H1 (cell line): ENCODE data around the gene OR4K1. TPM values are rescaled to one million over a fixed set of nuclear protein-coding genes. Genes with fewer than 3 reads are reported as not detected.

Source experiments
- CTCF ChIA-PET: fragments of 300-600 bp; sonication (Branson Sonifier 250); formaldehyde crosslinking; loops from one replicate; lab custom pipeline; 2021; ENCODE audit not compliant: partially characterized antibody; lab: Charles Lee
- POLR2A ChIA-PET: fragments of 300-600 bp; sonication (Branson Sonifier 250); formaldehyde crosslinking; loops from one replicate; lab custom pipeline; 2021; ENCODE audit warnings: inconsistent platforms; ENCODE audit not compliant: partially characterized antibody; lab: Charles Lee
- DNase-seq, 2 experiments: peaks; one replicate each; pipeline versions ENCODE4 v3.0.0 to v3.0.0-alpha.2; 2010 to 2022; ENCODE audit warnings: low spot score in 2 of 2, low read depth in 1 of 2, mixed read lengths in 1 of 2
- FAIRE-seq: peaks from 2 replicates; lab custom pipeline; 2011; peaks lifted over from hg19 to GRCh38; lab: Jason Lieb, UNC
- H2AFZ ChIP-seq: 2 replicates; pipeline ENCODE4 v1.8.1; 2012; ENCODE audit warnings: low read length, inconsistent platforms
- H2AK5ac ChIP-seq: 2 replicates; pipeline ENCODE4 v1.6.1; 2013; ENCODE audit warnings: low read depth, low read length
- H2BK120ac ChIP-seq: replicated peaks from 2 replicates; pipeline ENCODE3; 2013; ENCODE audit warnings: low read depth, low read length, inconsistent platforms
- H2BK12ac ChIP-seq: 2 replicates; pipeline ENCODE4 v1.6.1; 2013; ENCODE audit warnings: low read depth, low read length
- H2BK15ac ChIP-seq: 2 replicates; pipeline ENCODE4 v1.6.1; 2013; ENCODE audit warnings: low read length
- H2BK20ac ChIP-seq: 2 replicates; pipeline ENCODE4 v1.6.1; 2013; ENCODE audit warnings: low read length
- H2BK5ac ChIP-seq: 2 replicates; pipeline ENCODE4 v1.6.1; 2013; ENCODE audit warnings: low read depth, low read length
- H3K14ac ChIP-seq: 2 replicates; pipeline ENCODE4 v1.6.1; 2013; ENCODE audit warnings: inconsistent platforms; ENCODE audit not compliant: insufficient read length
- H3K18ac ChIP-seq: 2 replicates; pipeline ENCODE4 v1.6.1; 2013; ENCODE audit warnings: low read length; ENCODE audit errors: extremely low read depth
- H3K23ac ChIP-seq: 2 replicates; pipeline ENCODE4 v1.6.1; 2013; ENCODE audit warnings: inconsistent platforms; ENCODE audit not compliant: insufficient read length
- H3K23me2 ChIP-seq: 2 replicates; pipeline ENCODE4 v1.6.1; 2013; ENCODE audit warnings: low read depth, low read length
- H3K27ac ChIP-seq: 2 replicates; pipeline ENCODE4 v1.6.1; 2011; ENCODE audit warnings: low read depth, low read length, inconsistent platforms
- H3K27me3 ChIP-seq, 4 experiments: replicated peaks in 1 of 4; 1 replicate in 1 of 4; 2 replicates in 3 of 4; pipeline versions ENCODE4 v1.6.1 to v1.8.1; 2011 to 2013; ENCODE audit warnings: low read length in 3 of 4, mild to moderate bottlenecking in 3 of 4, inconsistent platforms in 2 of 4, mixed read lengths in 2 of 4, moderate library complexity in 1 of 4; ENCODE audit not compliant: control insufficient read depth in 3 of 4, insufficient read depth in 3 of 4; ENCODE audit errors: extremely low read depth in 1 of 4
- H3K36me3 ChIP-seq, 4 experiments: 2 replicates each; pipeline versions ENCODE4 v1.6.1 to v1.8.1; 2011 to 2013; ENCODE audit warnings: mild to moderate bottlenecking in 4 of 4, low read length in 3 of 4, moderate library complexity in 2 of 4, control low read depth in 1 of 4, inconsistent platforms in 1 of 4; ENCODE audit not compliant: insufficient read depth in 4 of 4, control insufficient read depth in 2 of 4
- H3K4ac ChIP-seq: replicated peaks from 2 replicates; pipeline ENCODE3; 2013; ENCODE audit warnings: low read length, low read depth, mixed read lengths, inconsistent platforms; ENCODE audit not compliant: insufficient read length
- H3K4me1 ChIP-seq, 4 experiments: replicated peaks in 1 of 4; 1 replicate in 1 of 4; 2 replicates in 3 of 4; pipeline versions ENCODE4 v1.6.1 to v1.8.1; 2011 to 2013; ENCODE audit warnings: low read length in 3 of 4, inconsistent platforms in 2 of 4, mixed read lengths in 1 of 4; ENCODE audit not compliant: insufficient read depth in 4 of 4, control insufficient read depth in 3 of 4
- H3K4me2 ChIP-seq, 2 experiments: 2 replicates each; pipeline versions ENCODE4 v1.6.1 to v1.8.1; 2011 to 2013; ENCODE audit warnings: low read depth in 2 of 2, low read length in 2 of 2, control low read depth in 1 of 2, inconsistent platforms in 1 of 2, mild to moderate bottlenecking in 1 of 2; ENCODE audit not compliant: insufficient read depth in 1 of 2
- H3K4me3 ChIP-seq, 4 experiments: fragments of 200-600, 300-600 bp in 1 of 4; sonication (generic), shearing (Covaris generic), sonication (Bioruptor Twin) in 1 of 4; 2 replicates each; pipeline versions ENCODE4 v1.5.1 to v1.8.1; 2011 to 2016; ENCODE audit warnings: low read length in 4 of 4, low read depth in 3 of 4, control low read depth in 2 of 4, inconsistent platforms in 2 of 4, mild to moderate bottlenecking in 2 of 4, mixed read lengths in 1 of 4, moderate library complexity in 1 of 4; ENCODE audit not compliant: insufficient read depth in 2 of 4; ENCODE audit errors: extremely low read depth in 1 of 4
- H3K56ac ChIP-seq: replicated peaks from 2 replicates; pipeline ENCODE3; 2013; ENCODE audit warnings: low read depth, mild to moderate bottlenecking, mixed read lengths, low read length, inconsistent platforms; ENCODE audit not compliant: insufficient read length
- H3K79me1 ChIP-seq: 2 replicates; pipeline ENCODE4 v1.6.1; 2013; ENCODE audit warnings: low read depth, low read length, control low read depth
- H3K79me2 ChIP-seq, 2 experiments: 2 replicates each; pipeline versions ENCODE4 v1.6.1 to v1.8.1; 2012 to 2013; ENCODE audit warnings: low read length in 2 of 2, mild to moderate bottlenecking in 2 of 2, inconsistent platforms in 1 of 2; ENCODE audit not compliant: insufficient read depth in 2 of 2, control insufficient read depth in 1 of 2
- H3K9ac ChIP-seq, 4 experiments: replicated peaks in 1 of 4; 1 replicate in 1 of 4; 2 replicates in 3 of 4; pipeline versions ENCODE4 v1.6.1 to v1.8.1; 2011 to 2013; ENCODE audit warnings: low read depth in 3 of 4, low read length in 3 of 4, control low read depth in 2 of 4, mild to moderate bottlenecking in 2 of 4, moderate library complexity in 2 of 4, inconsistent platforms in 1 of 4; ENCODE audit errors: extremely low read depth in 1 of 4
- H3K9me3 ChIP-seq, 2 experiments: 2 replicates each; pipeline versions ENCODE4 v1.6.1 to v1.8.1; 2012 to 2013; ENCODE audit warnings: mild to moderate bottlenecking in 2 of 2, moderate library complexity in 2 of 2, control low read depth in 1 of 2, inconsistent platforms in 1 of 2, low read depth in 1 of 2, low read length in 1 of 2, mixed read lengths in 1 of 2; ENCODE audit not compliant: insufficient read depth in 2 of 2
- H4K20me1 ChIP-seq, 2 experiments: replicated peaks in 1 of 2; 2 replicates each; pipeline versions ENCODE3 to v1.8.1; 2011 to 2013; ENCODE audit warnings: inconsistent platforms in 2 of 2, low read length in 2 of 2, mild to moderate bottlenecking in 1 of 2; ENCODE audit not compliant: insufficient read depth in 2 of 2, control insufficient read depth in 1 of 2
- H4K5ac ChIP-seq: 2 replicates; pipeline ENCODE4 v1.6.1; 2013; ENCODE audit warnings: low read length, low read depth, mixed read lengths, inconsistent platforms; ENCODE audit not compliant: insufficient read length
- H4K8ac ChIP-seq: 2 replicates; pipeline ENCODE4 v1.8.0; 2013; ENCODE audit warnings: mild to moderate bottlenecking, moderate library complexity, low read length, inconsistent platforms; ENCODE audit not compliant: insufficient read depth; ENCODE audit errors: extremely low read depth
- H4K91ac ChIP-seq: replicated peaks from 2 replicates; pipeline ENCODE3; 2013; ENCODE audit warnings: low read length, mixed read lengths, inconsistent platforms; ENCODE audit not compliant: insufficient read length
- ASH2L ChIP-seq: fragments of 200-600, 300-600 bp; sonication (generic); IDR thresholded peaks from one replicate; pipeline ENCODE4 v1.7.1; 2017; ENCODE audit warnings: low read length
- ATF3 ChIP-seq: IDR thresholded peaks from 2 replicates; pipeline ENCODE4 v1.6.1; 2011; ENCODE audit warnings: low read depth, mild to moderate bottlenecking, low read length; ENCODE audit not compliant: insufficient read depth
- CEBPB ChIP-seq: IDR thresholded peaks from 2 replicates; pipeline ENCODE4 v1.6.1; 2012; ENCODE audit warnings: low read depth, low read length
- CTBP2 ChIP-seq: IDR thresholded peaks from 2 replicates; pipeline ENCODE4 v1.7.0; 2011; ENCODE audit warnings: borderline replicate concordance, mild to moderate bottlenecking, moderate library complexity, mixed read lengths, low read length; ENCODE audit not compliant: insufficient read depth, insufficient read length
- EP300 ChIP-seq, 2 experiments: IDR thresholded peaks; 1 replicate in 1 of 2; 2 replicates in 1 of 2; pipeline ENCODE4 v1.6.1; 2011 to 2012; ENCODE audit warnings: low read depth in 2 of 2, low read length in 2 of 2, mild to moderate bottlenecking in 2 of 2, borderline replicate concordance in 1 of 2, inconsistent platforms in 1 of 2, moderate library complexity in 1 of 2
- FOSL1 ChIP-seq: IDR thresholded peaks from 2 replicates; pipeline ENCODE4 v1.6.1; 2011; ENCODE audit warnings: mild to moderate bottlenecking, low read depth, low read length, moderate library complexity; ENCODE audit not compliant: insufficient read depth
- JUND ChIP-seq: IDR thresholded peaks from 2 replicates; pipeline ENCODE4 v1.6.1; 2011; ENCODE audit warnings: mild to moderate bottlenecking, improper control_type of control experiment, low read length
- POLR2A ChIP-seq, 2 experiments: IDR thresholded peaks; 1 replicate in 1 of 2; 2 replicates in 1 of 2; pipeline ENCODE4 v1.6.1; 2011; ENCODE audit warnings: low read depth in 2 of 2, low read length in 2 of 2, mild to moderate bottlenecking in 2 of 2; ENCODE audit errors: control extremely low read depth in 1 of 2
- RBBP5 ChIP-seq: IDR thresholded peaks from 2 replicates; pipeline ENCODE4 v1.7.1; 2012; ENCODE audit warnings: low read depth, mild to moderate bottlenecking, inconsistent platforms, low read length, moderate library complexity, borderline replicate concordance
- RFX5 ChIP-seq: IDR thresholded peaks from 2 replicates; pipeline ENCODE4 v1.6.1; 2011; ENCODE audit warnings: low read depth, low read length, improper control_type of control experiment, borderline replicate concordance
- SP1 ChIP-seq: IDR thresholded peaks from 2 replicates; pipeline ENCODE4 v1.6.1; 2011; ENCODE audit warnings: low read depth, low read length
- SP2 ChIP-seq: IDR thresholded peaks from 2 replicates; pipeline ENCODE4 v1.6.1; 2012; ENCODE audit warnings: mild to moderate bottlenecking, low read length, inconsistent platforms
- SP4 ChIP-seq: IDR thresholded peaks from 2 replicates; pipeline ENCODE4 v1.6.1; 2012; ENCODE audit warnings: low read length, inconsistent platforms
- SRF ChIP-seq: IDR thresholded peaks from 2 replicates; pipeline ENCODE4 v1.6.1; 2011; ENCODE audit warnings: mild to moderate bottlenecking, low read depth, low read length, moderate library complexity
- TAF1 ChIP-seq: IDR thresholded peaks from 2 replicates; pipeline ENCODE4 v1.6.1; 2011; ENCODE audit warnings: mild to moderate bottlenecking, low read depth, low read length
- ZNF274 ChIP-seq: IDR thresholded peaks from 2 replicates; pipeline ENCODE4 v1.7.0; 2012; ENCODE audit warnings: low read length, borderline replicate concordance; ENCODE audit errors: extremely low read depth
- WGBS, 2 experiments: shearing (Covaris generic) in 1 of 2; methylation state at CpG; one replicate each; pipeline versions ENCODE4 v1.1.6 to v1.1.7; 2013 to 2015; ENCODE audit warnings: low lambda C conversion rate in 2 of 2, mixed read lengths in 2 of 2, inconsistent platforms in 1 of 2, low coverage in 1 of 2, missing lambda C conversion rate in 1 of 2; ENCODE audit not compliant: insufficient replicate concordance in 2 of 2, insufficient coverage in 1 of 2, insufficient read length in 1 of 2; ENCODE audit errors: extremely low coverage in 1 of 2, missing lambda C conversion rate in 1 of 2; 5-methylcytosine and 5-hydroxymethylcytosine counted together
- polyA plus RNA-seq, 7 experiments: library from polyadenylated mRNA; depleted of rRNA in 3 of 7; stranded (reverse) in 5 of 7; unstranded in 2 of 7; fragments of >200 nt in 5 of 7; fragments of 200-250 nt in 2 of 7; gene quantifications; 1 replicate in 5 of 7; 2 replicates in 1 of 7; 4 replicates in 1 of 7; pipeline versions ENCODE4 v1.2.1 to v1.2.3, GENCODE V29; 2011 to 2013; ENCODE audit warnings: missing spikeins in 2 of 7, mixed read lengths in 2 of 7
- total RNA-seq: library from RNA; stranded (reverse); fragmentation: NEBNext Ultra II Directional; extraction: Animal tissue kit (Norgen Biotek cat#: 25700); gene quantifications from 2 replicates; pipeline ENCODE4 v1.2.1, GENCODE V29; 2021

OR4K1 gene
- total and polyA plus RNA-seq, 2 of the 8 experiments (the other 6 are each of a cell fraction or from before 2014, with no cell fraction given): not detected

- H2BK15ac ChIP-seq: no peak overlapping the region
- FAIRE-seq: no peak
- H3K4me1 ChIP-seq: no peaks in the 10 kb centered on the region
- no peaks in the 10 kb centered on the region for H4K20me1 ChIP-seq
- H2BK20ac ChIP-seq: no peak overlapping the region
- no peak overlapping the region for H3K23ac ChIP-seq
- no peak overlapping the region for H3K4me3 ChIP-seq
- no peak overlapping the region for H3K4me2 ChIP-seq
- peaks cover 8 to 19% of the 10 kb centered on the region in 2 experiments; a peak in 3 of 4 replicates for H3K9me3 ChIP-seq
- no peak overlapping the region for H3K9ac ChIP-seq
- no peak overlapping the region for H4K5ac ChIP-seq
- no peak overlapping the region for H2AFZ ChIP-seq
- H3K23me2 ChIP-seq: no peaks in the 10 kb centered on the region
- ChIA-PET CTCF (no interaction called here), POLR2A (no interaction called here)
- 100% methylated on average over 1 of the region's 1 CpG; no CpG with 5 or more reads in 1 of the 2 experiments for WGBS, 2 experiments
- no peak overlapping the region for H2AK5ac ChIP-seq
- no peak overlapping the region for H3K14ac ChIP-seq
- no peak overlapping the region for H2BK12ac ChIP-seq
- DNase-seq: no peak
- H2BK5ac ChIP-seq: no peak overlapping the region
- H4K91ac ChIP-seq: no peak overlapping the region
- no peak overlapping the region for H2BK120ac ChIP-seq
- H3K56ac ChIP-seq: no peak overlapping the region
- no peak overlapping the region for H3K18ac ChIP-seq
- H3K27me3 ChIP-seq: no peaks in the 10 kb centered on the region
- no peaks in the 10 kb centered on the region for H3K36me3 ChIP-seq
- no peaks in the 10 kb centered on the region for H3K79me1 ChIP-seq
- no peak overlapping the region for H3K27ac ChIP-seq
- H3K79me2 ChIP-seq: no peaks in the 10 kb centered on the region
- H4K8ac ChIP-seq: no peak overlapping the region
- H3K4ac ChIP-seq: no peak overlapping the region
- TF ChIP-seq SRF (no peak), EP300 (IDR thresholded peaks at IDR 0.05; ENCODE audit: borderline replicate concordance in 1 of 2, low read depth in 2 of 2, low read length in 2 of 2) (no peak), RFX5 (no peak), TAF1 (no peak), SP1 (no peak), RBBP5 (no peak), ASH2L (no peak), JUND (no peak), ATF3 (no peak), CTBP2 (no peak), CEBPB (no peak), SP2 (no peak), ZNF274 (no peak), FOSL1 (no peak), SP4 (no peak), POLR2A (IDR thresholded peaks at IDR 0.05; ENCODE audit: control extremely low read depth in 1 of 2, low read depth in 2 of 2, low read length in 2 of 2) (no peak)
These were observed 44.1 kb downstream of the OR4K1 start for GRCh38 chr14:19974844-19975243.
